Heart left ventricle (tissue), 16 donors: ENCODE data around the gene HERC5. TPM values are rescaled to one million over a fixed set of nuclear protein-coding genes. Genes with fewer than 3 reads are reported as not detected.
"Not testable (repeated sequence)": the region's sequence is repeated elsewhere in the genome, so short reads cannot be mapped to it uniquely, and the experiment has no call there.

ENCODE experiments used
- ATAC-seq, 4 donors: fragments of 200-7000 bp; cut with Tn5 transposase; one replicate each; pipeline ENCODE4 v1.9.1; 2020 to 2022; ENCODE audit warnings: moderate library complexity in 4 of 4, mild to moderate bottlenecking in 3 of 4, moderate number of reproducible peaks in 1 of 4
- DNase-seq, 5 donors: peaks; one replicate each; pipeline ENCODE4 v3.0.0-alpha.2; 2020
- H3K27ac ChIP-seq, 12 donors: fragments of 200-600 bp; sonication (generic) in 4 of 12; one replicate each; pipeline versions ENCODE4 v1.5.0 to v1.8.0; 2016 to 2022; ENCODE audit warnings: mild to moderate bottlenecking in 2 of 12
- H3K27me3 ChIP-seq, 9 donors: fragments of 200-600 bp; sonication (generic) in 2 of 9; one replicate each; pipeline versions ENCODE4 v1.5.1 to v1.8.0; 2016 to 2022; ENCODE audit warnings: mild to moderate bottlenecking in 3 of 9
- H3K36me3 ChIP-seq, 9 donors: fragments of 200-600 bp; sonication (generic) in 2 of 9; one replicate each; pipeline versions ENCODE4 v1.5.0 to v1.8.0; 2018 to 2022; ENCODE audit warnings: mild to moderate bottlenecking in 2 of 9
- H3K4me1 ChIP-seq, 12 donors: fragments of 200-600 bp; sonication (generic) in 4 of 12; one replicate each; pipeline versions ENCODE4 v1.5.0 to v1.8.0; 2016 to 2022; ENCODE audit warnings: mild to moderate bottlenecking in 3 of 12
- H3K4me3 ChIP-seq, 12 donors: fragments of 200-600 bp; sonication (generic) in 4 of 12; one replicate each; pipeline versions ENCODE4 v1.5.0 to v1.8.0; 2017 to 2022; ENCODE audit warnings: mild to moderate bottlenecking in 9 of 12, moderate library complexity in 4 of 12
- H3K9me3 ChIP-seq, 12 donors: fragments of 200-600 bp; sonication (generic) in 4 of 12; one replicate each; pipeline versions ENCODE4 v1.5.0 to v1.8.0; 2016 to 2022; ENCODE audit warnings: mild to moderate bottlenecking in 1 of 12
- CTCF ChIP-seq, 12 donors: fragments of 200-600 bp; sonication (generic) in 4 of 12; IDR thresholded peaks; one replicate each; pipeline versions ENCODE4 v1.5.0 to v1.8.0; 2018 to 2022; ENCODE audit warnings: antibody characterized with exemption in 12 of 12, mild to moderate bottlenecking in 5 of 12
- POLR2A ChIP-seq, 2 donors: fragments of 450-650 bp; IDR thresholded peaks; one replicate each; pipeline ENCODE4 v1.6.1; 2017; ENCODE audit warnings: antibody characterized with exemption in 2 of 2, mild to moderate bottlenecking in 2 of 2, moderate library complexity in 2 of 2
- WGBS, 4 donors: extraction: QIAGEN DNeasy Blood & Tissue Kit in 2 of 4; methylation state at CpG; one replicate each; pipeline versions ENCODE4 v1.1.5 to v1.1.7; 2013 to 2018; 5-methylcytosine and 5-hydroxymethylcytosine counted together
- intact Hi-C, 10 donors: fragments of 100-400 bp; cut with DNase I; formaldehyde crosslinking; loops; one replicate each; pipeline versions ENCODE4 v1.11.1 to v1.14.2; 2022
- polyA plus RNA-seq, 2 donors: library from polyadenylated mRNA; stranded (reverse); fragments of 200-250 nt; gene quantifications; one replicate each; pipeline ENCODE4 v1.2.3, GENCODE V29; 2013
- total RNA-seq, 9 donors: library from RNA; depleted of rRNA in 2 of 9; stranded (reverse); fragments of >200 nt in 2 of 9; fragmentation: NEBNext Ultra II Directional in 3 of 9; extraction: Animal tissue kit (Norgen Biotek cat#: 25700) in 3 of 9; gene quantifications; one replicate each; pipeline versions ENCODE4 v1.1.0 to v1.2.4, GENCODE V29; 2016 to 2023
- donor health status: ischemic (EF 13 %, LVEDD 7.1; RV severe dilation, severe dysfunction).
- donor health status: healthy with polysubstance abuse.
- donor health status: DM: no; HTN: yes; CAD: no.
- donor health status: DM: no; HTN: no; CAD: no.
- donor health status: ischemic (EF 25% LVEDD 6.9; RV normal size, moderate dysfunction).
- donor health status: ischemic (EF 25% LVEDD 5.7; RV mildly dilated, moderate dysfunction).
- donor health status: healthy.
- donor health status: DM: yes; HTN: yes; CAD: no.
- donor health status: ischemic (EF 35%, LVEDD 5.7; RV mildly dilated, moderate dysfunction).
- donor health status: nonischemic (EF 11% LVEDD 7.7; RV severe dilation, severe dysfunction).
- donor health status: DM: yes; HTN: yes; CAD: no.
- donor health status: PGD.
- donor health status: ischemic (EF 29% LVEDD 5.4; RV normal size, mild dysfunction).
- donor health status: nonischemic (EF 23%, LVEDD 6.1; RV moderate dilation, normal function).

The HERC5 gene
- total and polyA plus RNA-seq, 11 donors, result 0.88 to 5.5 (median 2.0) TPM

DNA sequence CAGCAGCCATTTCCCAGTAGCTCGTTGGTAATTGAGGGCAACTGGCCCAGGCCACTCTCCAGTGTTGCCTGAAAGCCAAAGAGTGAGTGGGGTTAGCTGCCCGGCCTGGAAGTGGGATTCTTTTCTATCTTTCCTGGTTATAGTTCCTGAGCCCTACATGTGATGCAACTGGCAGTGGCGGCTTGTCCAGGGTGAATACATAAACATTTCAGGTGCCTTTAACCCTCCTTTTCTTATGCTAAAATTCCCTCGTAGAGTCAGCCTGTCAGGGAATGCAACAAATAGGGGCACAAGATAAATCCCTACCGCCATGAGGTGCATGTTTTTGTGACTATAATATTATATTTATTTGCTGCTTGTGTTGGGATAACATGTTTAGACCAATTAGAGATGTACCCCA lies 13.4 kb upstream of the HERC5 start:
- peaks cover 0 to 51% (median 37%) of the 10 kb centered on the region in 9 donors for H3K36me3 ChIP-seq
- no peak overlapping the region for H3K4me3 ChIP-seq
- H3K9me3 ChIP-seq, result no peaks in the 10 kb centered on the region
- H3K27me3 ChIP-seq, result no peaks in the 10 kb centered on the region
- no peak for ATAC-seq
- peaks cover 0 to 9% (median 0%) of the 10 kb centered on the region in 12 donors for H3K4me1 ChIP-seq
- no peak for DNase-seq
- WGBS, 4 donors, result 85 to 94% (median 92%) methylated on average over 5 of the region's 5 CpGs
- intact Hi-C loops, result loop anchor here in 2 of 10 donors (1.0 to 10.0 kb wide), 2 partner anchors 26 to 59 kb away; no protein-coding TSS in a partner anchor
- H3K27ac ChIP-seq, result no peak overlapping the region
- TF ChIP-seq POLR2A (IDR thresholded peaks at IDR 0.05) (no peak), CTCF (IDR thresholded peaks at IDR 0.05) (no peak)

GRCh38 chr4:88445252-88445651 lies 11.7 kb upstream of the HERC5 start:
- peaks cover 0 to 9% (median 0%) of the 10 kb centered on the region in 12 donors for H3K4me1 ChIP-seq
- no peak overlapping the region for H3K27ac ChIP-seq
- no peak for DNase-seq
- ATAC-seq, result no peak
- TF ChIP-seq CTCF (IDR thresholded peaks at IDR 0.05), result no peak
- no peak for TF ChIP-seq POLR2A (IDR thresholded peaks at IDR 0.05)
- 82 to 93% (median 85%) methylated on average over 4 of the region's 4 CpGs for WGBS, 4 donors
- H3K27me3 ChIP-seq, result no peaks in the 10 kb centered on the region
- H3K36me3 ChIP-seq, result peaks cover 0 to 33% (median 29%) of the 10 kb centered on the region in 9 donors
- intact Hi-C loops, result loop anchor here in 1 of 10 donors (10.0 kb wide), 1 partner anchor 60 kb away; no protein-coding TSS in a partner anchor
- H3K9me3 ChIP-seq, result no peaks in the 10 kb centered on the region
- H3K4me3 ChIP-seq, result no peak overlapping the region

DNA sequence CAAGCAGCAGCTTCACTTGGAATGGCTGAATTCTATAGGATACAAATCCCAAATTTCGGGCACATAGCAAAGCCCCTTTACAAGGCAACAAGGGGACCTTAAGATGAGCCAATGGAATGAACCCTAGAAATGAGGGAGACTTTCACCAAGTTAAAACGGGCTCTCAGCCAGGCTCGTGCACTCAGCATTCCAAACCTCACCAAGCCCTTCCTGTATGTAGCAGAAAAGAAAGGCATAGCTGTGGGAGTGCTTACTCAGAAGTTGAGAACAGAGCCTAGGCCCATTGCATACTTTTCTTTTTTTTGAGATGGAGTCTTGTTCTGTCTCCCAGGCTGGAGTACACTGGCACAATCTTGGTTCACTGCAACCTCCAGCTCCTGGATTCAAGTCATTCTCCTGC lies 10.8 kb upstream of the HERC5 start:
- Histone ChIP-seq H3K27me3 (no peaks in the 10 kb centered on the region), H3K27ac (no peak overlapping the region), H3K9me3 (no peaks in the 10 kb centered on the region), H3K36me3 (peaks cover 0 to 25% (median 20%) of the 10 kb centered on the region in 9 donors), H3K4me3 (no peak overlapping the region), H3K4me1 (peaks cover 0 to 9% (median 0%) of the 10 kb centered on the region in 12 donors)
- peak in 2 of 4 donors; percentile 9 to 18 for ATAC-seq
- WGBS, 4 donors, result 50 to 63% (median 55%) methylated on average over 3 of the region's 3 CpGs
- intact Hi-C loops, result loop anchor here in 1 of 10 donors (10.0 kb wide), 1 partner anchor 61 kb away; no protein-coding TSS in a partner anchor
- DNase-seq, result no peak
- TF ChIP-seq POLR2A (IDR thresholded peaks at IDR 0.05) (no peak), CTCF (IDR thresholded peaks at IDR 0.05) (no peak)

- H3K4me3 ChIP-seq, result no peak overlapping the region
- peaks cover 0 to 11% (median 6%) of the 10 kb centered on the region in 9 donors for H3K36me3 ChIP-seq
- 78 to 87% (median 84%) methylated on average over 5 of the region's 5 CpGs for whole genome bisulfite sequencing, 4 donors
- no peak for DNase-seq
- no peaks in the 10 kb centered on the region for H3K27me3 ChIP-seq
- intact Hi-C loops, result loop anchor here in 1 of 10 donors (10.0 kb wide), 1 partner anchor 63 kb away; no protein-coding TSS in a partner anchor
- H3K4me1 ChIP-seq, result peaks cover 0 to 9% (median 0%) of the 10 kb centered on the region in 12 donors
- ATAC-seq, result no peak
- TF ChIP-seq POLR2A (IDR thresholded peaks at IDR 0.05), result no peak
- no peak for TF ChIP-seq CTCF (IDR thresholded peaks at IDR 0.05)
- H3K27ac ChIP-seq, result no peak overlapping the region
- no peaks in the 10 kb centered on the region for H3K9me3 ChIP-seq
Observed at GRCh38 chr4:88447371-88448095, 9.4 kb upstream of the HERC5 start.

DNA sequence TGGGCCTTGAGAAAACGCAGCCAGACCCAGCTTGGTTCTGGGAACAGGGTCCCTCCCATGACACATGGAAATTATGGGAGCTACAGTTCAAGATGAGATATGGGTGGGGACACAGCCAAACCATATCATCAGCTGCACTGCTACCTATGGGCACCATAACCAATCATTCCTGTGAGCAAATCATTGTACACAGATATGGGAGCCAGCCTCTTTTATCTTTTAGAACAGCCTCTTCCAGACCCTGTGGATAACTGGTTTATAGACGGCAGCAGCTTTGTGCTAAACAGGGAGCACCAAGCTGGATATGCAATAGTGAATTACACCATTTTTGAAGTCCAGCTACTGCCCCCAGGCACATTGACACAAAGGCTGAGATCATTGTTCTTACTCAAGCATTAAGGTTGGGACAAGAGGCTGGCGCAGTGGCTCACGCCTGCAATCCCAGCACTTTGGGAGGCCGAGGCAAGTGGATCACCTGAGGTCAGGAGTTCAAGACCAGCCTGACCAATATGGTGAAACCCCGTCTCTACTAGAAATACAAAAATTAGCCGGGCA lies 8.6 kb upstream of the HERC5 start:
- not testable (repeated sequence) for H3K4me3 ChIP-seq

More for the DNA sequence above, 8.6 kb upstream of the HERC5 start:
- not testable (repeated sequence) for H3K9me3 ChIP-seq, H3K36me3 ChIP-seq, H3K27ac ChIP-seq, ATAC-seq, H3K4me1 ChIP-seq, H3K27me3 ChIP-seq, DNase-seq
- WGBS, 4 donors, result 95 to 98% (median 96%) methylated on average over 4 to 7 of the region's 7 CpGs
- intact Hi-C loops, result loop anchor here in 1 of 10 donors (10.0 kb wide), 1 partner anchor 63 kb away; no protein-coding TSS in a partner anchor
